H1 (cell line): Measurements from ENCODE around the gene TOMT.

Source experiments
- CREB1 ChIP-seq: IDR thresholded peaks from 2 replicates; pipeline ENCODE4 v1.6.1; 2012; ENCODE audit warnings: inconsistent platforms
- JUND ChIP-seq: IDR thresholded peaks from 2 replicates; pipeline ENCODE4 v1.6.1; 2011; ENCODE audit warnings: mild to moderate bottlenecking, improper control_type of control experiment, low read length
- MAFK ChIP-seq: IDR thresholded peaks from 2 replicates; pipeline ENCODE4 v1.6.1; 2012; ENCODE audit warnings: low read depth, mild to moderate bottlenecking, improper control_type of control experiment, low read length
- POLR2A ChIP-seq, 2 experiments: IDR thresholded peaks; 1 replicate in 1 of 2; 2 replicates in 1 of 2; pipeline ENCODE4 v1.6.1; 2011; ENCODE audit warnings: low read depth in 2 of 2, low read length in 2 of 2, mild to moderate bottlenecking in 2 of 2; ENCODE audit errors: control extremely low read depth in 1 of 2
- ZNF274 ChIP-seq: IDR thresholded peaks from 2 replicates; pipeline ENCODE4 v1.7.0; 2012; ENCODE audit warnings: low read length, borderline replicate concordance; ENCODE audit errors: extremely low read depth
- TF ChIP-seq, protein P1 (sequence below), 3 experiments: IDR thresholded peaks; 1 replicate in 2 of 3; 2 replicates in 1 of 3; pipeline versions ENCODE4 v1.5.1 to v1.6.1; 2011; ENCODE audit warnings: low read length in 3 of 3, mild to moderate bottlenecking in 3 of 3, inconsistent platforms in 2 of 3, low read depth in 1 of 3, moderate library complexity in 1 of 3; ENCODE audit not compliant: insufficient read depth in 1 of 3; ENCODE audit errors: control extremely low read depth in 1 of 3
- TF ChIP-seq, protein P2 (sequence below): IDR thresholded peaks from 2 replicates; pipeline ENCODE4 v1.6.1; 2012; ENCODE audit warnings: inconsistent platforms
- TF ChIP-seq, protein P3 (sequence below): IDR thresholded peaks from 2 replicates; pipeline ENCODE4 v1.6.1; 2011; ENCODE audit warnings: low read depth, mild to moderate bottlenecking, low read length; ENCODE audit not compliant: insufficient read depth

DNA sequence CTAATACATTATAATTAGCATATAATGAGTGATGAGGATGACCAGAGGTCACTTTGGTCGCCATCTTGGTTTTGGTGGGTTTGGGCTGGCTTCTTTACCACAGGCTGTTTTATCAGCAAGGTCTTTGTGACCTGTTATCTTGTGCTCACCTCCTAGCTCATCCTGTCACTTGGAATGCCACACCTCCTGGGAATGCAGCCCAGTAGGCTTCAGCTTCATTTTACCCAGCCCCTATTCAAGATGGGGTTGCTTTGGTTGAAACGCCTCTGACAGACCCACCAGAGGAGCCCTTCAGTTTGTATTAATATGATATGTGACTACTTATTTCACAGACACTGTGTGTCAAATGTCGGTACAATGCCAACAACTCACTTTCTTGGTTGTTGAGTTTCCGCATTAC, 50.0 kb downstream of the TOMT start:
- TF ChIP-seq, protein P1, sequence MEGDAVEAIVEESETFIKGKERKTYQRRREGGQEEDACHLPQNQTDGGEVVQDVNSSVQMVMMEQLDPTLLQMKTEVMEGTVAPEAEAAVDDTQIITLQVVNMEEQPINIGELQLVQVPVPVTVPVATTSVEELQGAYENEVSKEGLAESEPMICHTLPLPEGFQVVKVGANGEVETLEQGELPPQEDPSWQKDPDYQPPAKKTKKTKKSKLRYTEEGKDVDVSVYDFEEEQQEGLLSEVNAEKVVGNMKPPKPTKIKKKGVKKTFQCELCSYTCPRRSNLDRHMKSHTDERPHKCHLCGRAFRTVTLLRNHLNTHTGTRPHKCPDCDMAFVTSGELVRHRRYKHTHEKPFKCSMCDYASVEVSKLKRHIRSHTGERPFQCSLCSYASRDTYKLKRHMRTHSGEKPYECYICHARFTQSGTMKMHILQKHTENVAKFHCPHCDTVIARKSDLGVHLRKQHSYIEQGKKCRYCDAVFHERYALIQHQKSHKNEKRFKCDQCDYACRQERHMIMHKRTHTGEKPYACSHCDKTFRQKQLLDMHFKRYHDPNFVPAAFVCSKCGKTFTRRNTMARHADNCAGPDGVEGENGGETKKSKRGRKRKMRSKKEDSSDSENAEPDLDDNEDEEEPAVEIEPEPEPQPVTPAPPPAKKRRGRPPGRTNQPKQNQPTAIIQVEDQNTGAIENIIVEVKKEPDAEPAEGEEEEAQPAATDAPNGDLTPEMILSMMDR (IDR thresholded peaks at IDR 0.05; ENCODE audit: control extremely low read depth in 1 of 3, insufficient read depth in 1 of 3, low read depth in 1 of 3, low read length in 3 of 3), result no peak
- TF ChIP-seq POLR2A (IDR thresholded peaks at IDR 0.05; ENCODE audit: control extremely low read depth in 1 of 2, low read depth in 2 of 2, low read length in 2 of 2) (no peak), CREB1 (no peak), MAFK (no peak), ZNF274 (no peak), JUND (no peak)
- TF ChIP-seq, protein P2, sequence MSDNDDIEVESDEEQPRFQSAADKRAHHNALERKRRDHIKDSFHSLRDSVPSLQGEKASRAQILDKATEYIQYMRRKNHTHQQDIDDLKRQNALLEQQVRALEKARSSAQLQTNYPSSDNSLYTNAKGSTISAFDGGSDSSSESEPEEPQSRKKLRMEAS, result no peak
- TF ChIP-seq, protein P3, sequence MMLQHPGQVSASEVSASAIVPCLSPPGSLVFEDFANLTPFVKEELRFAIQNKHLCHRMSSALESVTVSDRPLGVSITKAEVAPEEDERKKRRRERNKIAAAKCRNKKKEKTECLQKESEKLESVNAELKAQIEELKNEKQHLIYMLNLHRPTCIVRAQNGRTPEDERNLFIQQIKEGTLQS, result no peak
